T-cell (primary cell): ENCODE measurements around the gene LMO2. TPM values are rescaled to one million over a fixed set of nuclear protein-coding genes. Genes with fewer than 3 reads are reported as not detected.
"Not testable (repeated sequence)": the region's sequence is repeated elsewhere in the genome, so short reads cannot be mapped to it uniquely, and the experiment has no call there.

Source experiments
- ATAC-seq, 4 experiments: fragments of 200-7000 bp in 3 of 4; fragments of 150-1000 bp in 1 of 4; cut with Tn5 transposase; replicated peaks in 1 of 4; 1 replicate in 3 of 4; 2 replicates in 1 of 4; pipeline ENCODE4 v1.10.0; 2021; ENCODE audit warnings: moderate library complexity in 3 of 4, mild to moderate bottlenecking in 2 of 4, moderate number of reproducible peaks in 1 of 4
- CTCF ChIA-PET, 2 donors: fragments of 300-600 bp; sonication (Branson Sonifier 250); formaldehyde crosslinking; loops; one replicate each; lab custom pipeline; 2022; ENCODE audit warnings: antibody characterized with exemption in 2 of 2; lab: Charles Lee
- POLR2A ChIA-PET, 2 donors: fragments of 300-600 bp; sonication (Branson Sonifier 250); formaldehyde crosslinking; loops; one replicate each; lab custom pipeline; 2022; ENCODE audit warnings: antibody characterized with exemption in 2 of 2; lab: Charles Lee
- DNase-seq, 35 experiments: peaks; one replicate each; pipeline versions ENCODE4 v3.0.0 to v3.0.0-alpha.2; 2013 to 2023
- H3K27ac ChIP-seq: one replicate; pipeline ENCODE4 v1.5.1; 2013; ENCODE audit warnings: low read length
- H3K27me3 ChIP-seq, 2 experiments: replicated peaks in 1 of 2; 1 replicate in 1 of 2; 2 replicates in 1 of 2; pipeline versions ENCODE4 v1.6.1 to v1.7.0; 2013; ENCODE audit warnings: low read length in 1 of 2, mixed read lengths in 1 of 2; ENCODE audit not compliant: control insufficient read depth in 2 of 2, insufficient read depth in 2 of 2; ENCODE audit errors: extremely low read depth in 1 of 2
- H3K36me3 ChIP-seq, 2 donors: 1 replicate in 1 of 2; 2 replicates in 1 of 2; pipeline versions ENCODE4 v1.6.1 to v1.7.0; 2013; ENCODE audit warnings: low read length in 1 of 2; ENCODE audit not compliant: control insufficient read depth in 2 of 2, insufficient read depth in 1 of 2; ENCODE audit errors: extremely low read depth in 1 of 2
- H3K4me1 ChIP-seq, 2 experiments: 1 replicate in 1 of 2; 2 replicates in 1 of 2; pipeline versions ENCODE4 v1.6.1 to v1.7.0; 2013; ENCODE audit warnings: low read length in 2 of 2, mixed read lengths in 1 of 2; ENCODE audit not compliant: insufficient read depth in 2 of 2, control insufficient read depth in 1 of 2; ENCODE audit errors: extremely low read depth in 1 of 2
- H3K4me3 ChIP-seq, 2 donors: 1 replicate in 1 of 2; 2 replicates in 1 of 2; pipeline versions ENCODE4 v1.5.1 to v1.7.0; 2013; ENCODE audit warnings: mild to moderate bottlenecking in 2 of 2, low read length in 1 of 2, moderate library complexity in 1 of 2; ENCODE audit not compliant: control insufficient read depth in 1 of 2; ENCODE audit errors: extremely low read depth in 1 of 2
- H3K9me3 ChIP-seq: 2 replicates; pipeline ENCODE4 v1.7.0; 2013
- H3K27ac Mint-ChIP-seq, 2 donors: one replicate each; pipeline ENCODE4 v1.8.0; 2020 to 2021; ENCODE audit warnings: mild to moderate bottlenecking in 2 of 2, mixed read lengths in 2 of 2
- H3K27me3 Mint-ChIP-seq, 2 donors: one replicate each; pipeline ENCODE4 v1.8.0; 2021 to 2022; ENCODE audit warnings: mixed read lengths in 2 of 2
- H3K36me3 Mint-ChIP-seq: one replicate; pipeline ENCODE4 v1.8.0; 2021; ENCODE audit warnings: mixed read lengths
- H3K4me1 Mint-ChIP-seq, 3 donors: one replicate each; pipeline ENCODE4 v1.8.0; 2020 to 2022; ENCODE audit warnings: mixed read lengths in 3 of 3, mild to moderate bottlenecking in 1 of 3
- H3K4me3 Mint-ChIP-seq, 3 donors: one replicate each; pipeline ENCODE4 v1.8.0; 2020 to 2022; ENCODE audit warnings: mild to moderate bottlenecking in 3 of 3, mixed read lengths in 3 of 3, moderate library complexity in 3 of 3
- H3K9me3 Mint-ChIP-seq, 3 donors: one replicate each; pipeline ENCODE4 v1.8.0; 2020 to 2022; ENCODE audit warnings: mixed read lengths in 3 of 3
- WGBS: methylation state at CpG from one replicate; pipeline ENCODE4 v1.1.5; 2013; ENCODE audit warnings: missing lambda C conversion rate; ENCODE audit not compliant: insufficient coverage; 5-methylcytosine and 5-hydroxymethylcytosine counted together
- total RNA-seq, 35 experiments: library from RNA in 6 of 35; stranded (reverse) in 6 of 35; fragments of 120-200 nt in 1 of 35; gene quantifications; one replicate each; pipeline versions ENCODE4 v1.2.1 to v1.2.4 and lab custom pipeline; 2013 to 2026

LMO2 gene
- total RNA-seq, 5 donors from 2014 or later (not counting 1 experiment from before 2014, with no cell fraction given): 0.85 to 2.7 (median 1.6) TPM

DNA sequence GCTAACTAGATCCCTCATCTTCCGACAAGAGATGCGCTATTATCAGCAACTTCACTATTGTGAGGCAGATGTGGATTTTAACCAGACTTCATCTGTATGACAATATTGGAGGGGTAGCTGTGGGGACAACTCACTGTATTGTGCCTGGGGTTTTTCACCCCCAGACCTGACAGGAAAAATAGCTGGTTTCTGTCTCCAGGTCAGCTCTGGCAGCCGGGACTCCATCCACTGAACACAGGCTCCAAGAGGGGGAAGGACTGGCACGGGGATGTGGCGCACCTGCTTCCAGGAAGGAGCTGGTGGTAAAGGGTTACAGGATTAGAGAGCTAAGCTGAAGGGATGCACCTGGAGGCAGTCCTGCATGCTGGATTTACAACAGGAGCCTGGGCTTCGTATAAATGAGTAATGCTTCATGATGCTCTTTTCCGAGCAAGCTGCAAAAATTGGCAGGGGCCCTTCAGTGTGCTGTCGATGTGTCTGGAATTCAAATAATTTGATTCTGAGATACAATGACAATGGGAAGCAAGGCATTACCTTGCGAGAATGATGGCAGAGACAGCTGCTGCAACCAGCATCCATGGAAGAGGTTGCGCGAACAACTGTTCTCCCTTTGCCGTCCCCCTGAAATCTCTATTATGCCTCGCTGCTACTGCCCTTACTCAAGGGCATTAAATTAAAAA lies 49.5 kb downstream of the LMO2 start:
- Mint-ChIP-seq H3K27me3 (peaks cover 35 to 48% of the 10 kb centered on the region in 2 donors), H3K27ac (no peak overlapping the region), H3K4me1 (no peaks in the 10 kb centered on the region), H3K4me3 (no peak overlapping the region), H3K9me3 (no peaks in the 10 kb centered on the region), H3K36me3 (no peaks in the 10 kb centered on the region)
- ChIA-PET CTCF (interaction anchor here (0.6 to 1.5 kb wide), 2 partner anchors 14 to 288 kb away, joined by 4 to 5 read pairs; no protein-coding TSS in a partner anchor), POLR2A (no interaction called here)
- Histone ChIP-seq H3K27ac (no peak overlapping the region), H3K4me3 (no peak overlapping the region), H3K27me3 (peaks cover 0 to 6% of the 10 kb centered on the region in 2 experiments), H3K9me3 (no peaks in the 10 kb centered on the region), H3K36me3 (no peaks in the 10 kb centered on the region), H3K4me1 (no peaks in the 10 kb centered on the region)
- DNase-seq (no peak), ATAC-seq (no peak)
- WGBS: 84% methylated on average over 9 of the region's 13 CpGs

DNA sequence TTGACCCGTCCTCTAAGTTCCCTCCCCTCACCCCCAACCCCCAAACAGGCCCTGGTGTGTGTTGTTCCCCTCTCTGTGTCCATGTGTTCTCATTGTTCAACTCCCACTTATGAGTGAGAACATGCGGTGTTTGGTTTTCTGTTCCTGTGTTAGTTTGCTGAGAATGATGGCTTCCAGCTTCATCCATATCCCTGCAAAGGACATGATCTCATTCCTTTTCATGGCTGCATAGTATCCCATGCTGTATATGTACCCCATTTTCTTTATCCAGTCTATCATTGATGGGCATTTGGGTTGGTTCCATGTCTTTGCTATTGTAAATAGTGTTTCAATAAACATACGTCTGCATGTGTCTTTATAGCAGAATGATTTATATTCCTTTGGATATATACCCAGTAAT lies 53.6 kb downstream of the LMO2 start:
- no CpG with 5 or more reads among the region's 3 CpGs for WGBS
- H3K4me1 ChIP-seq, H3K9me3 ChIP-seq, H3K9me3 Mint-ChIP-seq, H3K4me1 Mint-ChIP-seq, H3K36me3 ChIP-seq, H3K27me3 ChIP-seq, DNase-seq, H3K27ac Mint-ChIP-seq, H3K4me3 ChIP-seq, CTCF ChIA-PET, H3K27ac ChIP-seq, ATAC-seq, H3K36me3 Mint-ChIP-seq, H3K4me3 Mint-ChIP-seq, POLR2A ChIA-PET: not testable (repeated sequence)
- peaks cover 38 to 51% of the 10 kb centered on the region in 2 donors for H3K27me3 Mint-ChIP-seq

DNA sequence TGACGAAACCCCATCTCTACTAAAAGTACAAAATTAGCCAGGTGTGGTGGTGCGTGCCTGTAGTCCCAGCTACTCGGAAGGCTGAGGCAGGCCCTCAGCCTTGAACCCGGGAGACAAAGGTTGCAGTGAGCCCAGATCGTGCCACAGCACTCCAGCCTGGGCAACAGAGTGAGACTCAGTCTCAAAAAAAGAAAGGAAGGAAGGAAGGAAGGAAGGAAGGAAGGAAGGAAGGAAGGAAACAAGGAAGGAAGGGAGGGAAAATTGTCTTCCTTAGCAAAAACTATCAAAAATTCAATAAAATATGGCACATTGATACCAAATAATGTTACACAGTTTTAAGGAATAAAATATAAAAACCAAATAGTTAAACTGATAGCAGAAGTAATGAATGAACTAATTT lies 54.5 kb downstream of the LMO2 start:
- CTCF ChIA-PET, ATAC-seq, H3K9me3 Mint-ChIP-seq, H3K27me3 ChIP-seq, H3K27ac ChIP-seq, DNase-seq, H3K9me3 ChIP-seq, H3K36me3 ChIP-seq, H3K4me3 Mint-ChIP-seq, H3K4me3 ChIP-seq, H3K27ac Mint-ChIP-seq, H3K4me1 Mint-ChIP-seq, POLR2A ChIA-PET, H3K4me1 ChIP-seq, H3K36me3 Mint-ChIP-seq: not testable (repeated sequence)
- peaks cover 38 to 50% of the 10 kb centered on the region in 2 donors for H3K27me3 Mint-ChIP-seq
- WGBS: 60% methylated on average over 5 of the region's 5 CpGs

DNA sequence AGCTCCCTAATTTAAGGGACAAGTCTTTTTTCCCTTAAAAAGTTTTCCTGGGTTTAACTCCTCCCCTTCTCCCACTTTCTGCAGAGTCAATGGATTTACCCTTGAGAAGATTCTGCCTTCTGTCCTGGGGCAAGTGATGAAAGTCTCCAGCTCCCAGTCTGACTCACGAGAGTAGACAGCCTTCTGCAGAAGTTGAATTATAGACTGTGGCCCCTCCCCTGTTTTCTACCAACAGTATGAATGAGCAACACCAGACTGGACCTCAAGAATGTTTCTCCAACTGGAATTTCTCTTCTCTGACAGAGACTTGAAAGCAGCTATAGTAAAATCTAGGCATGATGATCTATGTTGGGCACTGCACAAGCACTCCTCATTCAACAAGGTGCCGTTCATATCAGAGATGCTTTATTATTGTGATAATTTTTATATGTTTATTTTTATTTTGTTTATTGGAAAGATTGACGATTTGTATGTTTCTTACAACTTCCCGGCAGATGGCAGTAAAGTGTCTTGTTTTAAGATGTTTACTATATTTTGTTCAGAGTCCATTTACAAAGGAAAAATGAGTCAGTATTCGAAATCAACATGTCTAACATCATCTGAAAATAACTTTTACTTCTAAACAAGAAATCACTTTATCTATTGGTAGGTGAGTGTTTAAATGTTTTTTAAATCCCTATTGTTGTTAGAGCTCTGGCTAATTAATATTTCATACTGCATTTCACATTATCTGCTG lies 56.6 kb downstream of the LMO2 start:
- H3K9me3 Mint-ChIP-seq: no peaks in the 10 kb centered on the region
- Histone ChIP-seq H3K36me3 (no peaks in the 10 kb centered on the region), H3K27ac (no peak overlapping the region), H3K4me3 (no peak overlapping the region), H3K4me1 (no peaks in the 10 kb centered on the region), H3K27me3 (peaks cover 0 to 19% of the 10 kb centered on the region in 2 experiments), H3K9me3 (no peaks in the 10 kb centered on the region)
- H3K36me3 Mint-ChIP-seq: no peaks in the 10 kb centered on the region
- DNase-seq: peak in 1 of 35 experiments; percentile 14
- POLR2A ChIA-PET: no interaction called here
- CTCF ChIA-PET: no interaction called here
- no peak for ATAC-seq
- H3K4me1 Mint-ChIP-seq: no peaks in the 10 kb centered on the region
- no peak overlapping the region for H3K27ac Mint-ChIP-seq
- no peak overlapping the region for H3K4me3 Mint-ChIP-seq
- no CpG with 5 or more reads among the region's 5 CpGs for WGBS
- peaks cover 47 to 54% of the 10 kb centered on the region in 2 donors for H3K27me3 Mint-ChIP-seq

DNA sequence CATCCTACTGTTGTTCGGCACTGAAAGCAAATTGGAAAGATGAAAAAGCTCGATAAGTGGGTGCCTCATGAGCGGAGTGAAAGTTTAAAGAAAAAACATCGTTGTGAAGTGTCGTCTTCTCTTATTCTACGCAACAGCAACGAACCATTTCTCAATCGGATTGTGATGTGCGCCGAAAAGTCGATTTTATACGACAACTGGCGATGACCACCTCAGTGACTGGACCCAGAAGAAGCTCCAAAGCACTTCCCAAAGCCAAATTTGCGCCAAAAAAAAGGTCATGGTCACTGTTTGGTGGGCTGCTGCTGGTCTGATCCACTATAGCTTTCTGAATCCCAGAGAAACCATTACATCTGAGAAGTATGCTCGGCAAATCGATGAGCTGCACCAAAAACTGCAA lies 59.2 kb downstream of the LMO2 start:
- H3K4me3 ChIP-seq: no peak overlapping the region
- ATAC-seq (no peak), DNase-seq (no peak)
- ChIA-PET CTCF (interaction anchor here (0.7 to 2.4 kb wide), 3 partner anchors 23 to 90 kb away, joined by 3 to 7 read pairs (median 3); no protein-coding TSS in a partner anchor), POLR2A (no interaction called here)
- no peak overlapping the region for H3K27ac Mint-ChIP-seq
- peaks cover 3 to 10% of the 10 kb centered on the region in 2 experiments for H3K4me1 ChIP-seq
- no peaks in the 10 kb centered on the region for H3K9me3 ChIP-seq
- 90% methylated on average over 16 of the region's 16 CpGs for WGBS
- H3K4me3 Mint-ChIP-seq: no peak overlapping the region
- H3K27ac ChIP-seq: no peak overlapping the region
- peaks cover 43 to 48% of the 10 kb centered on the region in 2 donors for H3K27me3 Mint-ChIP-seq
- H3K4me1 Mint-ChIP-seq: peaks cover 5 to 9% (median 6%) of the 10 kb centered on the region in 3 donors
- no peaks in the 10 kb centered on the region for H3K36me3 Mint-ChIP-seq
- peaks cover 4 to 35% of the 10 kb centered on the region in 2 experiments for H3K27me3 ChIP-seq
- no peaks in the 10 kb centered on the region for H3K36me3 ChIP-seq
- H3K9me3 Mint-ChIP-seq: no peaks in the 10 kb centered on the region

DNA sequence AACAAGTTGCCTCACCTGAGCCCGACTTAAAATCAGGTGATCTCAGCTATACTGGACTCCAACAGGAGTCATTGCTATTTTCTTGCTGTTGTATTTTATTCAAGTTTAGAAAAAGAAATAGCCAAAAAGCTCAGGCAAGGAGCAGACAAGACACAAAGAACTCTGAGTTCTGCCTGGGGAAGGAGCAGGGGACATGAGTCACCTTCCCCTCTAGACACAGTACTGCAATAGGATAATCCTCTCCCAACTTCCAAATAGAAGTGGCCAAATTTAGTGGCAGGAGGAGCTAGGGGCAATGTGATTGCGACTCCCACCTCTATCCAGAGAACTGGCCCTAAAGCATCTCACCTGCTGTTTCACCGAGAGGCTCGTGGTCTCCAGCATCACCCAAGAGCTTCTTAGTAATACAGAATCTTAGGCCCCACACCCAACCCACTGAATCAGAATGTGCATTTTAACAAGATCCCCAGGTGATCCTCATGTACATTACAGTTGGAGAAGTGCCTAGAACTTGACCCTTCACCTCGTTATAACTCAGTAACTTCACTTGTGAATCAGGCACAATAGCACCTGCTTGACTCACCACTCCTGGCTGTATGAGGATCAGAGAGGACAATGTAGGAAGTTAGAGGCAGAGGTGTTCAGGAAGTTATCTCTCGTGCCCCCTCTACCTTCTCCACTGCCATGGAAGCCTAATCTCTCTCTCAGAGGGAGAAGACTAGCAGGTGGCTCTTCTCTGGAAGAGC lies 60.8 kb downstream of the LMO2 start:
- H3K27me3 ChIP-seq: peaks cover 9 to 30% of the 10 kb centered on the region in 2 experiments
- Mint-ChIP-seq H3K36me3 (no peaks in the 10 kb centered on the region), H3K4me1 (peaks cover 5 to 9% (median 6%) of the 10 kb centered on the region in 3 donors), H3K27ac (no peak overlapping the region), H3K27me3 (peaks cover 50 to 51% of the 10 kb centered on the region in 2 donors), H3K9me3 (no peaks in the 10 kb centered on the region), H3K4me3 (no peak overlapping the region)
- no peak for DNase-seq
- no peaks in the 10 kb centered on the region for H3K9me3 ChIP-seq
- no peaks in the 10 kb centered on the region for H3K36me3 ChIP-seq
- ChIA-PET POLR2A (no interaction called here), CTCF (interaction anchor here (0.6 to 5.8 kb wide), 5 partner anchors 16 to 151 kb away, joined by 3 to 34 read pairs (median 5); no protein-coding TSS in a partner anchor)
- 79% methylated on average over 2 of the region's 6 CpGs for WGBS
- H3K4me3 ChIP-seq: no peak overlapping the region
- peaks cover 3 to 10% of the 10 kb centered on the region in 2 experiments for H3K4me1 ChIP-seq
- no peak overlapping the region for H3K27ac ChIP-seq
- ATAC-seq: no peak
